ENCODE results near the gene SSR1. TPM values are rescaled to one million over a fixed set of nuclear protein-coding genes. Genes with fewer than 3 reads are reported as not detected.
"Not testable (repeated sequence)": the region's sequence is repeated elsewhere in the genome, so short reads cannot be mapped to it uniquely, and the experiment has no call there.

Gene SSR1
- total RNA-seq, 2 experiments from 2014 or later: 31.6 to 138 TPM

DNA sequence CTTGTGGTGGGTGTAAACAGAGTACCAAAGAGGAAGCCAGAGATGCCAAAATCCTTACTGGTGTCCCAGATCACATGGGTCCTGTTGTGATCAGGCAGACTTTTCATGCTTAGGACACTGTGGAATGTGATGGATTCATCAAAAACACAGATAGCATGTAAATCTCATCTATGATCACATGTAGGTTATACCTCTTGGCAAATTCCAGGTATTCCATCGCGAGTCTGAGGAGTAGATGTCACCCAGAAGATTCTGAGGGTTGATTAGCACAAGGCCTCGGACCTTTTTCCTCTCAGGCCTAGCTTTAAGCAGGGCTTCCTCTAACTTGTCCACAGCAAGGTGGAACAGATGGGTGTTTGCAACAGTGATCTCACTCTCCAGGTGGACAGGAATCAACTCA lies 28.3 kb upstream of the SSR1 start:
- Histone ChIP-seq H3K4me2 (ENCODE audit: low read length) (no peak overlapping the region), H3K79me2 (ENCODE audit: insufficient read depth, low read depth, low read length) (no peaks in the 10 kb centered on the region), H2AFZ (ENCODE audit: low read length) (no peak overlapping the region), H3K27ac (ENCODE audit: low read depth, low read length, poor library complexity, severe bottlenecking) (no peak overlapping the region), H3K36me3 (ENCODE audit: insufficient read depth, low read length) (no peaks in the 10 kb centered on the region), H3K9me2 (ENCODE audit: insufficient read depth, low read length) (no peaks in the 10 kb centered on the region), H3K4me3 (ENCODE audit: low read depth, low read length, poor library complexity, severe bottlenecking) (no peak overlapping the region), H3K4me1 (ENCODE audit: insufficient read depth, low read length, poor library complexity, severe bottlenecking) (no peaks in the 10 kb centered on the region), H3K9me3 (ENCODE audit: low read length) (no peaks in the 10 kb centered on the region), H4K20me1 (ENCODE audit: insufficient read depth, low read length) (no peaks in the 10 kb centered on the region)
- no peak for DNase-seq (ENCODE audit: low spot score)
- TF ChIP-seq EZH2phosphoT487 (IDR thresholded peaks at IDR 0.05; ENCODE audit: borderline replicate concordance, low read depth, low read length): no peak
- TF ChIP-seq, protein P1, sequence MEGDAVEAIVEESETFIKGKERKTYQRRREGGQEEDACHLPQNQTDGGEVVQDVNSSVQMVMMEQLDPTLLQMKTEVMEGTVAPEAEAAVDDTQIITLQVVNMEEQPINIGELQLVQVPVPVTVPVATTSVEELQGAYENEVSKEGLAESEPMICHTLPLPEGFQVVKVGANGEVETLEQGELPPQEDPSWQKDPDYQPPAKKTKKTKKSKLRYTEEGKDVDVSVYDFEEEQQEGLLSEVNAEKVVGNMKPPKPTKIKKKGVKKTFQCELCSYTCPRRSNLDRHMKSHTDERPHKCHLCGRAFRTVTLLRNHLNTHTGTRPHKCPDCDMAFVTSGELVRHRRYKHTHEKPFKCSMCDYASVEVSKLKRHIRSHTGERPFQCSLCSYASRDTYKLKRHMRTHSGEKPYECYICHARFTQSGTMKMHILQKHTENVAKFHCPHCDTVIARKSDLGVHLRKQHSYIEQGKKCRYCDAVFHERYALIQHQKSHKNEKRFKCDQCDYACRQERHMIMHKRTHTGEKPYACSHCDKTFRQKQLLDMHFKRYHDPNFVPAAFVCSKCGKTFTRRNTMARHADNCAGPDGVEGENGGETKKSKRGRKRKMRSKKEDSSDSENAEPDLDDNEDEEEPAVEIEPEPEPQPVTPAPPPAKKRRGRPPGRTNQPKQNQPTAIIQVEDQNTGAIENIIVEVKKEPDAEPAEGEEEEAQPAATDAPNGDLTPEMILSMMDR (conservative IDR thresholded peaks at IDR 0.05; ENCODE audit: low read length): no peak
- POLR2A ChIA-PET: interaction anchor here (0.5 kb wide), 1 partner anchor 95 kb away, joined by 3 read pairs; no protein-coding TSS in a partner anchor
- CTCF ChIA-PET (ENCODE audit: unreplicated experiment): no interaction called here
- intact Hi-C loops (cut with micrococcal nuclease; ENCODE audit: unreplicated experiment): no loop called here
- no TSS peak for BruUV-seq (replicated peaks)

DNA sequence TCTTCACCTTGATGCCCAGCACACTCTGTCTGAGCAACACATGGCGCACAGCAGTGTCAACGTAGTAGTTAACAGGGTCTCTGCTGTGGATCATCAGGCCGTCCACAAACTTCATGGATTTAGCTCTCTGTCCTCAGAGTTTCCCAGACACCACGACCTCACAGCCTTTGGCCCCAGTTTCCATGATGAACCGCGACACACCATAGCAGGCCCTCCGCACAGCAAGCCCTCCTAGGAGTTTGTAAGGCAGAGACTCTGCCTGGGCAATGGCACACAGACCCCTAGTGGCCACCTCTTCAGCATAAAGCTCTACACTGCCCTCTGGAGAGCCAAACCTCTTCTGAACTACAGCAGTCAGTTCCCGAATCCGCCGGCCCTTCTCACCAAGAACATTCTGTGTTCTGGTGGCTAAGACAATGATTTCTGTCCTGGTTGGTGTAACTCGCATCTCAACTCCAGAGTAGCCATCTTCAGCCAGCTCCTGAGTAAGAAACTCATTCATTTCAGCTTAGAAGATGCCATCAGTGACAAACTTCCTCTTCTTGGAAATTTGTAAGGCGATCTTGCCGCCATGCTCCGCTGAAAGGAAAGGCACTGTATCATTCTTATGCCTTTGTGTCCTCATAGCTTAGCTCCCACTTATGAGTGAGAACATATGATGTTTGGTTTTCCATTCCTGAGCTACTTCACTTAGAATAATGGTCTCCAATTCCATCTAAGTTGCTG lies 26.2 kb upstream of the SSR1 start:
- H3K27ac ChIP-seq (ENCODE audit: low read depth, low read length, poor library complexity, severe bottlenecking); H3K4me1 ChIP-seq (ENCODE audit: insufficient read depth, low read length, poor library complexity, severe bottlenecking); H3K36me3 ChIP-seq (ENCODE audit: insufficient read depth, low read length); BruUV-seq (replicated peaks); H3K4me2 ChIP-seq (ENCODE audit: low read length); intact Hi-C loops (cut with micrococcal nuclease; ENCODE audit: unreplicated experiment); H3K4me3 ChIP-seq (ENCODE audit: low read depth, low read length, poor library complexity, severe bottlenecking); H4K20me1 ChIP-seq (ENCODE audit: insufficient read depth, low read length); H3K79me2 ChIP-seq (ENCODE audit: insufficient read depth, low read depth, low read length); CTCF ChIA-PET (ENCODE audit: unreplicated experiment); H3K9me3 ChIP-seq (ENCODE audit: low read length); H3K9me2 ChIP-seq (ENCODE audit: insufficient read depth, low read length); H2AFZ ChIP-seq (ENCODE audit: low read length): not testable (repeated sequence)
- POLR2A ChIA-PET: interaction anchor here (0.6 to 1.0 kb wide), 3 partner anchors 14 to 62 kb away, joined by 3 to 12 read pairs (median 3); no protein-coding TSS in a partner anchor
- DNase-seq (ENCODE audit: low spot score): peak; percentile 34
- TF ChIP-seq, protein P1 (conservative IDR thresholded peaks at IDR 0.05; ENCODE audit: low read length): peak; percentile 61

DNA sequence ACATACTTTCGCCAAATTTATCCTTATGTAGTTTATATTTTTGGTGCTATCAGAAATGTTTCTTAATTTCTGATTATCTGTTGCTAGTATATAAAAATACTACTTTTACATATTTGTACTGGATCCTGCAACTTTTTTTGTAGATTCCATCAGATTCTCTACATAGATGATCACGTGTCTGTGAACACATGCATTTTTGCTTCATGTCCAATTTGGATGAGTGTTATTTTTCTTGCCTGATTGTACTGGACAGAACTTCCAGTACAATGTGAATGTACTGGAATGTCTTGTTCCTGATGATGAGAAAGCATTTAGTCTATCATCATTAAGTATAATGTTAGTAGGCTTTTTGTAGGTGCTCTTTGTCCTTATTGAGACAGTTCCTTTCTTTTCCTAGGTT lies 25.0 kb upstream of the SSR1 start:
- no peaks in the 10 kb centered on the region for H4K20me1 ChIP-seq (ENCODE audit: insufficient read depth, low read length)
- H3K9me3 ChIP-seq (ENCODE audit: low read length): no peaks in the 10 kb centered on the region
- H2AFZ ChIP-seq (ENCODE audit: low read length): no peak overlapping the region
- no TSS peak for BruUV-seq (replicated peaks)
- H3K4me2 ChIP-seq (ENCODE audit: low read length): no peak overlapping the region
- H3K4me3 ChIP-seq (ENCODE audit: low read depth, low read length, poor library complexity, severe bottlenecking): no peak overlapping the region
- H3K27ac ChIP-seq (ENCODE audit: low read depth, low read length, poor library complexity, severe bottlenecking): no peak overlapping the region
- ChIA-PET POLR2A (no interaction called here), CTCF (ENCODE audit: unreplicated experiment) (no interaction called here)
- DNase-seq (ENCODE audit: low spot score): no peak
- H3K4me1 ChIP-seq (ENCODE audit: insufficient read depth, low read length, poor library complexity, severe bottlenecking): no peaks in the 10 kb centered on the region
- no peaks in the 10 kb centered on the region for H3K79me2 ChIP-seq (ENCODE audit: insufficient read depth, low read depth, low read length)
- intact Hi-C loops (cut with micrococcal nuclease; ENCODE audit: unreplicated experiment): loop anchor here (1.0 kb wide), 1 partner anchor 62 kb away; no protein-coding TSS in a partner anchor
- no peaks in the 10 kb centered on the region for H3K36me3 ChIP-seq (ENCODE audit: insufficient read depth, low read length)
- TF ChIP-seq, protein P1 (conservative IDR thresholded peaks at IDR 0.05; ENCODE audit: low read length): no peak
- TF ChIP-seq EZH2phosphoT487 (IDR thresholded peaks at IDR 0.05; ENCODE audit: borderline replicate concordance, low read depth, low read length): no peak
- no peaks in the 10 kb centered on the region for H3K9me2 ChIP-seq (ENCODE audit: insufficient read depth, low read length)

Data from OCI-LY7 (cell line).